ENCODE measurements around the gene FHOD3. TPM values are rescaled to one million over a fixed set of nuclear protein-coding genes. Genes with fewer than 3 reads are reported as not detected.

Gene FHOD3
- total RNA-seq, 4 donors from 2014 or later, result 15.6 to 25.9 (median 21.6) TPM

DNA sequence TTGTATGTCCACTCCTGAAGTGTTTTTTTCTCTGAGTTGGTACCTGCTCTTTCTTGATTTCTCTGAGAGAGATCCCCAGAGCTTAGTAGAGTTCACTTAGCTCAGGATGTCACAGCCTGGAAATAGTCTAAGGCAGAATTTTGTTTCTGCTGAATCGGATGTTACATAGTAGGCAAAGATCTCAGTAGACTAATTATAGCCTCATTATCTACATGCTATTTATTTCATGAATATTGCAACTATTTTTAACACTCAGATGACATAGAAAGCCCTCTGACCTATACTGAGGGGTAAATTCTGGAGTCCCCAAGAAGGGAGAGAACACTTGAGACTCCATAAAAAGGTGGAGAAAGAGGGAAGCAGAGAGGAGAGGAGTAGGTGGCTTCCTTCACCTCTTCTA, 160.2 kb downstream of the FHOD3 start:
- 59 to 63% methylated on average over 1 of the region's 1 CpG for WGBS, 2 donors

DNA sequence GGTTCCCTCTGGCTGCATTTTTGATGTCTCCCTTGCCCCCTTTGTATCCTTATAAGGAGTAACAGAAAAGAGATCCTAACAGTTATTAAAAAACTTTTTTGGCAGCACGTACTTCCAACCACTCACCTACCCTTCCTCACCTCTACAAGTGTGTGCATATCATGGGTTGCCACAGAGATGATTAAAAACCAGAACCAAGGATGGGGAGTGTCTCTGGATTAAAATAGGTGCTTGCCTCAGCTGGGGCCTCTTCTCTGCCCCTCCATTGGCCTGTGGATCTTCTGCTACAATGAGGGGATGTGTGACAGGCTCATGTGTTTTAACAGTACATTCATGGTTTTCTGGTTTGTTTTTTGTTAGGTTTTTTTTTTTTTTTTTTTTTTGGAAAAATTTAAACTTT, 160.8 kb downstream of the FHOD3 start:
- no peaks in the 10 kb centered on the region for H3K27me3 ChIP-seq
- H3K27ac ChIP-seq, result no peak overlapping the region
- 86 to 93% methylated on average over 1 of the region's 1 CpG for WGBS, 2 donors
- DNase-seq (ENCODE audit: low spot score in 2 of 2), result no peak
- TF ChIP-seq EP300 (IDR thresholded peaks at IDR 0.05), result no peak
- TF ChIP-seq POLR2A (IDR thresholded peaks at IDR 0.05), result no peak
- TF ChIP-seq CTCF (IDR thresholded peaks at IDR 0.05), result no peak
- no peaks in the 10 kb centered on the region for H3K36me3 ChIP-seq
- no peak overlapping the region for H3K4me3 ChIP-seq
- H3K9me3 ChIP-seq, result no peaks in the 10 kb centered on the region
- no peaks in the 10 kb centered on the region for H3K4me1 ChIP-seq

More for the DNA sequence above, 160.2 kb downstream of the FHOD3 start:
- Histone ChIP-seq H3K36me3 (no peaks in the 10 kb centered on the region), H3K27ac (no peak overlapping the region), H3K9me3 (no peaks in the 10 kb centered on the region), H3K4me3 (no peak overlapping the region), H3K4me1 (no peaks in the 10 kb centered on the region), H3K27me3 (no peaks in the 10 kb centered on the region)
- no peak for DNase-seq (ENCODE audit: low spot score in 2 of 2)
- TF ChIP-seq POLR2A (IDR thresholded peaks at IDR 0.05) (no peak), EP300 (IDR thresholded peaks at IDR 0.05) (no peak), CTCF (IDR thresholded peaks at IDR 0.05) (no peak)

DNA sequence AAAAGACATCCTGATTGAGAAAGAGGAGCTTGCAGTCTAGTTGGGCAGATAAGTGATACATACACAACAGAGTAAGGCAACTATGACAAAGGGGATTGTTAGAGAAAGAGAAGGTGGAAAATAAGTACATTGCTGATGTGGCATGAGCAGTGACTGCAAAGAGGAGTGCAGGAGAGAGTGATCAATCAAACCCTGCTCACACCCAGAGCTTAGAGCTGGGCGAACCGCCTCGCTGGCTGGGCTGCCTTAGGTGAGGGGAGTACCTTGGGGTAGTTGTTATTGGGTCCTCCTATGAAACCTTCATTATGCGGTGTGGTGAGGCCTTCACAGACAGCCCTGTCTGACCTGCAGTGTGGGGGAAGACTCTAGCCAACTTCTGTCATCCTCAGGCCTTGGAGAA, 161.7 kb downstream of the FHOD3 start:
- Histone ChIP-seq H3K9me3 (no peaks in the 10 kb centered on the region), H3K27me3 (no peaks in the 10 kb centered on the region), H3K4me1 (no peaks in the 10 kb centered on the region), H3K27ac (no peak overlapping the region), H3K4me3 (no peak overlapping the region), H3K36me3 (no peaks in the 10 kb centered on the region)
- DNase-seq (ENCODE audit: low spot score in 2 of 2), result no peak
- WGBS, 2 donors, result 93 to 94% methylated on average over 4 of the region's 4 CpGs
- no peak for TF ChIP-seq EP300 (IDR thresholded peaks at IDR 0.05)
- no peak for TF ChIP-seq POLR2A (IDR thresholded peaks at IDR 0.05)
- no peak for TF ChIP-seq CTCF (IDR thresholded peaks at IDR 0.05)

DNA sequence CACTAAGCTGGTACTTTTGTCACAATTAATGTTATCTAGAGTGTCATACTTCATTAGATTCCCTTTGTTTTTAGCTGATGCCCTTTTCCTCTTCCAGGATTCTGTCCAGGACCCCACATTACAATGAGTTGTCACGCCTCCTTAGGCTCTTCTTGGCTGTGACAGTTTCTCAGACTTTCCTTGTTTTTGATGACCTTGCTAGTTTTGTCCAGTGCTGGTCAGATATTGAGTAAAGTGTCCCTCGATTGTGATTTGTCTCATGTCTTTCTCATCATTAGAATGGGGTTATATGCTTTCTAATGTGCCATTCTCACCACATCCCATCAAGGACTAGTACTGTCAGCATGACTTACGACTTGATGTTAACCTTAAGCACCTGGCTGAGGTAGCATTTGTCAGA, 162.3 kb downstream of the FHOD3 start:
- H3K27ac ChIP-seq, result no peak overlapping the region
- 57 to 69% methylated on average over 3 of the region's 3 CpGs for WGBS, 2 donors

GRCh38 chr18:36460324-36460850, 162.9 kb downstream of the FHOD3 start:
- no peaks in the 10 kb centered on the region for H3K4me1 ChIP-seq
- H3K27me3 ChIP-seq, result no peaks in the 10 kb centered on the region
- H3K9me3 ChIP-seq, result no peaks in the 10 kb centered on the region
- H3K36me3 ChIP-seq, result no peaks in the 10 kb centered on the region
- no peak for DNase-seq (ENCODE audit: low spot score in 2 of 2)
- no peak overlapping the region for H3K27ac ChIP-seq
- no peak overlapping the region for H3K4me3 ChIP-seq
- 66 to 84% methylated on average over 2 of the region's 2 CpGs for WGBS, 2 donors
- no peak for TF ChIP-seq CTCF (IDR thresholded peaks at IDR 0.05)
- no peak for TF ChIP-seq POLR2A (IDR thresholded peaks at IDR 0.05)
- TF ChIP-seq EP300 (IDR thresholded peaks at IDR 0.05), result no peak

More for the DNA sequence above, 162.3 kb downstream of the FHOD3 start:
- H3K36me3 ChIP-seq, result no peaks in the 10 kb centered on the region
- no peak for DNase-seq (ENCODE audit: low spot score in 2 of 2)
- no peaks in the 10 kb centered on the region for H3K27me3 ChIP-seq
- TF ChIP-seq EP300 (IDR thresholded peaks at IDR 0.05), result no peak
- TF ChIP-seq POLR2A (IDR thresholded peaks at IDR 0.05), result no peak
- TF ChIP-seq CTCF (IDR thresholded peaks at IDR 0.05), result no peak
- no peaks in the 10 kb centered on the region for H3K4me1 ChIP-seq
- no peak overlapping the region for H3K4me3 ChIP-seq
- H3K9me3 ChIP-seq, result no peaks in the 10 kb centered on the region
